Measurements from ENCODE around the gene SRGAP1.
"Not testable (repeated sequence)": the region's sequence is repeated elsewhere in the genome, so short reads cannot be mapped to it uniquely, and the experiment has no call there.

SRGAP1 gene

GRCh38 chr12:64175254-64175945, 330.9 kb downstream of the SRGAP1 start:
- no peak for FAIRE-seq

- FAIRE-seq, result no peak
Measured at GRCh38 chr12:64177001-64177400, 332.5 kb downstream of the SRGAP1 start.

- FAIRE-seq, result no peak
Measured at GRCh38 chr12:64178122-64178521, 333.6 kb downstream of the SRGAP1 start.

- no peak for FAIRE-seq
Measured at GRCh38 chr12:64180951-64181350, 336.5 kb downstream of the SRGAP1 start.

GRCh38 chr12:64181430-64182291, 337.2 kb downstream of the SRGAP1 start:
- peak; percentile 88 for FAIRE-seq

GRCh38 chr12:64184216-64184615, 339.7 kb downstream of the SRGAP1 start:
- FAIRE-seq, result no peak

- no peak for FAIRE-seq
Measured at GRCh38 chr12:64186789-64187188, 342.3 kb downstream of the SRGAP1 start.

GRCh38 chr12:64187370-64187769, 342.9 kb downstream of the SRGAP1 start:
- no peak for FAIRE-seq

GRCh38 chr12:64187794-64188193, 343.3 kb downstream of the SRGAP1 start:
- no peak for FAIRE-seq

- FAIRE-seq, result no peak
Measured at GRCh38 chr12:64189530-64189929, 345.0 kb downstream of the SRGAP1 start.

- no peak for FAIRE-seq
Measured at GRCh38 chr12:64190140-64190539, 345.6 kb downstream of the SRGAP1 start.

GRCh38 chr12:64192644-64193444, 348.3 kb downstream of the SRGAP1 start:
- FAIRE-seq, result no peak

GRCh38 chr12:64193931-64194330, 349.4 kb downstream of the SRGAP1 start:
- no peak for FAIRE-seq

- FAIRE-seq, result no peak
Measured at GRCh38 chr12:64194333-64195149, 350.0 kb downstream of the SRGAP1 start.

- FAIRE-seq, result not testable (repeated sequence)
Measured at GRCh38 chr12:64195841-64196240, 351.3 kb downstream of the SRGAP1 start.

- FAIRE-seq, result no peak
Measured at GRCh38 chr12:64203036-64203435, 358.5 kb downstream of the SRGAP1 start.

GRCh38 chr12:64203775-64204174, 359.3 kb downstream of the SRGAP1 start:
- FAIRE-seq, result no peak

- FAIRE-seq, result no peak
Measured at GRCh38 chr12:64205542-64205941, 361.0 kb downstream of the SRGAP1 start.

GRCh38 chr12:64207453-64207852, 363.0 kb downstream of the SRGAP1 start:
- FAIRE-seq, result no peak
